GM18861 (cell line): Measurements from ENCODE around the gene PCP2.
"Not testable (repeated sequence)": the region's sequence is repeated elsewhere in the genome, so short reads cannot be mapped to it uniquely, and the experiment has no call there.

Source experiments
- ATAC-seq: cut with Tn5 transposase; IDR thresholded peaks from one replicate; pipeline ENCODE4 v1.9.1; 2021; ENCODE audit not compliant: unreplicated experiment

The PCP2 gene

DNA sequence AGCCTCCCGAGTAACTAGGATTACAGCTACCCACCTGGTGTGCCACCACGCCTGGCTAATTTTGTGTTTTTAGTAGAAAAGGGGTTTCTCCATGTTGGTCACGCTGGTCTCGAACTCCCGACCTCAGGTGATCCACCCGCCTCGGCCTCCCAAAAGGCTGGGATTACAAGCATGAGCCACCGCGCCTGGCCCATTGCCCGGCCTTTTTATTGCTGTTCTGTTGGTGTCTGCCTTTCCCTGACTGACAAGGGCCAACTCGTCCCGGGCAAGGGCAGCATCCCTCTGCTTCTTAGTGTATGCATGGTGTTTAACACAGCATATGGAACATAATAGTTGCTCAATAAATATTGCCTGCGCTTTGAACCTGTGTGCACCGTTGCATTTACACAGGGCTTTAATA is 29.1 kb upstream of the PCP2 start:
- no peak for ATAC-seq

DNA sequence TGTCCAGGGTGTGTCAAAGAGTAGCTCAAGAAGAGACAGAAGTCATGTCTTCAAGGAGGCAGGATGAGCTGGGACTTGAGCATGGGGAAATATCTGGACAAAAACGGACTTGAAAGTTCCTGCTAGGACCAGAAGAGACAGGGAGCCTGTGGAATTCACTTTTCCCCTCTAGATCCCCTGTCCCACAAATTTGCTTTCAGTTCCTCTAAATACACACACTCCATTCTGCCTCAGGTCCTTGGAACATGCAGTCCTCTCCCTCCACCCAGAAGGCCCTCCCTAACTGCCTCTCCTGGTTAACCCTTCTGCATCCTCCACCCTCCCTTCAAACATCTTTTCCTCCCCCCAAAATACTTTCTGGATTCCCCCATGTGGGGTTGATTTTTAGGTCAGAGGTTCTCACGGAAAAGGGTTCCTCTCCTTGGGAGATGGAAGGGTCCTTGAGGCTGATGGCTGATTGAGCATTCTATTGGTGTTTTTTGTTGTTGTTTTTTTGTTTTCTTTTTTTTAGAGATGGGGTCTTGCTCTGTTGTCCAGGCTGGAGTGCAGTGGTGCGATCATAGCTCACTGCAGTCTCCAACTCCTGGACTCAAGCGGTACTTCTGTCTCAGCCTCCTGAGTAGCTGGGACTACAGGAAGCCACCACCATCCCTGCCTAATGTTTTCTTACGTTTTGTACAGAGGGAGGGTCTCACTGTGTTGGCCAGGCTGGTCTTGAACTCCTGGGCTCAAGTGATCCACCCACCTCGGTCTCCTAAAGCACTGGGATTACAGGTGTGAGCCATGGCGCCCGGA is 28.4 kb upstream of the PCP2 start:
- ATAC-seq, result no peak

DNA sequence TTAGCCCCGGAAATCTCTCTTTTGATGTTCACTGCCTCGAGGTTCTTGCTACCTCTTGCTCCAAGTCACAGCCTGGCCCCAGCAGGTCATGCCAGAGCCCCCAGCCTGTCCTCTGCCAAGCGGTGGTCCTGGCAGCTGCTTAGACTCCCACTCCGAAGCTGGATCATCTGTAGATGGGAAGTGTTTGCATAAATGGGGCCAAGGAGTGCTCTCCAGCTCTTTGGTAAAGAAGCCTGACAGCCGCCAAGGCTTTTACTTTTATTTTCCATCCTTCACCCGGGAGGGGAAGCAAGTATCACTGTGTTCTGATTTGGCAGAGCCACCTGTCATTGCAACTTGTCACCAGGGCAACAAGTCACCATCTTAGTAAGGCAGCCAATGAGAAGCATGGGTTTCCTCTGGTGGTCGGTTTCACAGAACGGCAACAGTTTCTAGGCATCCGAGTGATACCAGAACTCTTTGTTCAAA is 24.7 kb upstream of the PCP2 start:
- peak; percentile 70 for ATAC-seq

DNA sequence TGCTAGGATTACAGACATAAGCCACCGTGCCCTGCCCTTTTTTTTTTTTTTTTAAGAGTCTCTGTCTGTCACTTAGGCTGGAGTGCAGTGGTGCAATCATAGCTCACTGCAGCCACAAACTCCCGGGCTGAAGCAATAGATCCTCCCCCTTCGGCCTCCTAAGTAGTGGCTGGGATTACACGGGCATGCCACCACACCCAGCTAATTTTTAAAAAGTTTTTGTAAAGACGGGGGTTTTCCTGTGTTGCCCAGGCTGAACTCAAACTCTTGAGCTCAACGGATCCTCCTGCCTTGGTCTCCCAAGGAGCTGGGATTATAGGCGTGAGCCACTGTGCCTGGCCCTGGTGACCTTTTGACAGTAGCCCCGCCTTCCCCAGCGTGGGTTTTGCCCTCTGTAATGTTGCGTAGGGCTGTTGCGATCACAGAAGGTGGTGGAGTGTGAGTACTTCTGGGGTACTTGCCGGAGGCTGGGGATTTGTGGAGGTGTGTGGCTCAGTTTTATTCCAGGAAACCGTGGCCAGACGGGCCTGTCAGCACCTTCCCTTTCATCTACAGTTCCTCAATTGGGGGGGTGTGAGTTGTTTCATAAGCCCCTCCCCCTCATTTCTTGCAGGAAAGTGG is 23.7 kb upstream of the PCP2 start:
- ATAC-seq, result no peak

DNA sequence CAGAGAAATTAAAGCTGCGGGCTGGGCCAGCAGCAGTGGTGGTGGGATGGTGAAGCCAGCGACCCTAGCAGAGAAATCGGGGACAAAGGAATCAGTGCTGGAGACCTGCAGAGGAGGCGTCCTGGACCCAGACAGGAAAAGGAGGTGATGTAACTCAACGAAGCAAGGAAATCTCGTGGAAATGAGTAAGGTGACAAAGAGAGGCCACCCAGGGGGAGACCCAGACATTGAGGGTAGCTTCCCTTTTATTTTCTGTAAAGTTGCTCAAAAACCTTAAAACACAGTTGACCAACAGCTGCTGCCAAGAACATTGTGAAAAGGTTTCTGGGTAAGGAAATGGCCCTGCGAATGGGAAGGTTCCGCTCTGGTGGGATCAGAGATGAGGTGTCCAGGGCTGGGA is 22.1 kb upstream of the PCP2 start:
- ATAC-seq, result no peak

DNA sequence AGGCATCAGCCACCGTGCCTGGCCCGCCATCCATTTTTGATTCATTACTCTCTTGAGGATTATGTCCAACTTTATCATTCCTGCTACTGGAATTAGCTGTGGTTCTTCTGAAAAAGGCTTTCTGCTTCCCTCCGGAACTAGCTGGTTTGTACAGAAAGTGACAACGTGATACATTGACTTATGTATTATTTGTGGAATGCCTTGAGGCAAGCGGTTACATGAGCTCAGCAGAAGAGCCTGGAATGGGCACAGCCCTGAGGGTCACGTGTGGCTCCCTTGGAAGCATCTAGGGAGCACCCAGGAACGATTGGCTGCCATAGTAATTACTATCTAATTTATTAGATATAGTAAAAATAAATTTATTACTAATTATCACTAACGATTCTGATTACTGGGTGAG is 20.9 kb upstream of the PCP2 start:
- ATAC-seq, result no peak

DNA sequence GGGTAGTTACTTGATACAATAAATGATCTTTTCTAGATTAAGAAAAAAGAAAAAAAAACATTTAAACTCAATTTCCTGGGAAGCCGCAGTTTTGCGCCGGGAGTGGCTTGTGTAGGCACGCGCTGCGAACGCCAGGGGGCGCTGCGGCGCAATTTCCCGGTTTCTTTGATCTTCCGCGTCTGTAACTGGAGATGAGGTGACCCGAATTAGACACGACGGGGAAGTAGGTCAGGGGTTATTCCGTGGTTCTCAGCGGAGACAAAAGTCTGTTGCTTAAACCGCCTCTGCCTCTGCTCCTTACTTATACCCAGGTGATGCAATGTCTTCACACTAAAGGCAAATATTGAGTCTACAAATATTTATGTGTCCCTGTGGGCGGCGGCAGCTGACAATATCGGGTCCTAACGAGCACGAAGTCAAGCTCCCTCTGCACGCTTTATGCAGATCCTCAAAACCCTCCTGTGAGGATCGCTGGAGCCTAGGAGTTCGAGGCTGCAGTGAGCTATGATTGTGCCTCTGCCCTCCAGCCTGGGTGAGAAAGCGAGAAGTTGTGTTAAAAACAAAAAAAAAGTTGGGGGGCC is 18.6 kb upstream of the PCP2 start:
- no peak for ATAC-seq

DNA sequence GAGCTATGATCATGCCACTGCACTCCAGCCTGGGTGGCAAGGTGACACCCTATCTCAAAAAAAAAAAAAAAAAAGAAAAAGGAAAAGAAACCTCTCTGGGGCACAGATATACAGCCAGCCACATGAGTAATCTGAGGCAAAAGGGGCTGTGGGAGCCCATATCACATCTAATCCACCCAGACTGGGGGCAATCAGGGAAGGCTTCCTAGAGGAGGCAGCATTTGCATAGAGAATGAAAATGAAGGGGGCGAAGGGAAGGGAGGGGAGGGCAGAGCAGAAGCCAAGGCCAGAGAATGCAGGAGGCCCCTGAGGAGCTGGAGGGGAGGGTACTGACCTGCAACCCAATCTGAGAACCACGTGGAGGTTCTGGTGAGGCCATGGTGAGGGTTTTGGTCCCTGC is 16.6 kb upstream of the PCP2 start:
- ATAC-seq, result no peak

DNA sequence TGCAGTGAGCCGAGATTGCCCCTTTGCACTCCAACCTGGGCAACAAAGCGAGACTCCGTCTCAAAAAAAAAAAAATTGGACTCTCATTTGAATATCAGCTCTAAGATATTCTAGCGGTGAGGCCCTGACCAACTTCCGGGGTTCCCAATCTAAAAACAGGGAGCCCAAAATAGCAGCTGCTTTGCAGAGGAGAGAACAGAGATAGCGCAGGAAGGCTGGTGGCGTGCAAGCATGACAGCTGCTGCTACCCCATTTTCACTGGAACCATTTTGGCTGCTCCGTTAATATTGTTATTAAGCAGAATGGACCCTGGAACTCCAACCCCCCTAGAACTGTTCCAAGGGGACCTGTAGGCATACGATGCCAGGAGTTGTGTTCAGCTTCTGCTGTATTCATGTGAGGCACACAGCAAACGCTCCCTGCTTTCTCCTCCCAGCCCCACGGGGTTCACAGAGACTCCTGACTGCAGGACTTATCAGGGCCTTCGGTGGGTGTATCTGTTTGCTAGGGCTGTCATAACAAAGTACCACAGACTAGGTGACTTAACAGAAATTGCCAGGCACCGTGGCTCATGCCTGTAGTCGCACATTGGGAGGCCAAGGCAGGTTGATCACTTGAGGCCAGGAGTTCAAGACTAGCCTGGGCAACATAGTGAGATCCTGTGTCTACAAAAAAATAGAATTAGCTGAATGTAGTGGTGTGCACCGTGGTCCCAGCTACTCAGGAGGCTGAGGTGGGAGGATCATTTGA is 14.9 kb upstream of the PCP2 start:
- ATAC-seq, result no peak

DNA sequence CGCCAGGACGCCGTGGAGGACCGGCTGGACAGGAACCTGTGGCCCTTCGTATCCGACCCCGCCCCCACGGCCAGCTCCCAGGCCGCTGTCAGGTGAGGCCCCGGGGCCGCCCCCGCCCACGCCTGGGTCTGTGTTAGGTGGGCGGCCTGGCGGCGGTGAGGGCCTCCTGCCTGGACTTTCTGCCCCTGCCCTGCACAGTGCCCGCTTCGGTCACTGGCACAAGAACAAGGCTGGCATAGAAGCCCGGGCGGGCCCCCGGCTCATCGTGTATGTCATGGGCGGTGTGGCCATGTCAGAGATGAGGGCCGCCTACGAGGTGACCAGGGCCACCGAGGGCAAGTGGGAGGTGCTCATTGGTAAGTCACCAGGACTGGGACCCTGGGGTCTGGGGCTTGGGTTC is 13.6 kb upstream of the PCP2 start:
- no peak for ATAC-seq

DNA sequence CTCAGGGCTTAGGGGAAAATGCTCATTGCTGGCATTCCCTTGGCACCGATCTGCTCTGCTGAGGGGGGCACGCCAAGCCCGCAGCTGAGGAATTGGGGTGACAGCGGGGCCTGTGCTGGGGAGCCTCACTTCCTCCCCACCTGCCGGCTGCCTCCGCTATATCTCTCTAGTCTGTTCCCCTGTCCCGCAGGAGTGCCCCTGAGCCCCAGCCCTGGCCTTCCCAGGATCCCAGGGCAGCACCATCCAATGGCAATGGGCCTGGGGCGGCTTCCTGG is 12.8 kb upstream of the PCP2 start:
- no peak for ATAC-seq

DNA sequence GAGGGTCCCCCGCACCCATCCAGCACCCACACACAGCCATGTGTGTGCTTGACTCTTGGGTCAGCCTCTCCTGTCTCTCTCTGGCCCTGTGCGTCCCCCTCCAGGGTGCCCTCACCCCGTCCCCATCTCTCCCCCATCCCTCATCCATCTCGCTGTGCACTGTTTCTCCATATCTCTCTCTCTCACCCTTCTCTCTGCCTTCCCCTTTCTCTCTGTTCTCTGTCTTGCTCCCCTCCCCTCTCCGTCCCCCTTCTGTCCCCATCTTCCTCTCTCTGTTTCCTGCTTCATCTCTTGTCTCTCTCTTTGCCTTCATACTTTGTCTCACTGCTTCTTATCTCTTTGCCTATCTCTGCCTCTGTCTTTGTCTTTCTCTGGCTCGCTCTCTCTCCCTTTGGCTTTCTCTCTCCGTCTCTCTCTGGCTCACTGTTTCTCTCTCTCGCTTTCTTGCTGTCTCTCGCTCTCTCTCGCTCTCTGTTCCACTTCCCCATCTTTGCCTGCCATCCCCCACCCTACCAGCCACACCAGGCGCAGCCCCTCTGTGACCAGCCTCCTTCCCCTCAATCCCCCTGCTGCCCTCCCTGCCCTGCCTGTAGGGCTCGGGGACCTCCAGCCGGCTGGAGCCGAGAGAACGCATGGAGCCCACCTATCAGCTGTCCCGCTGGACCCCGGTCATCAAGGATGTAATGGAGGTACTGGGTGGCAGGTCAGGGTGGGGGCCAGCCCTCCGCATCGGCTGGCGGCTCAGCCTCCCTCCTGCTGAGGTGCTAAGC is 12.3 kb upstream of the PCP2 start:
- ATAC-seq, result no peak

DNA sequence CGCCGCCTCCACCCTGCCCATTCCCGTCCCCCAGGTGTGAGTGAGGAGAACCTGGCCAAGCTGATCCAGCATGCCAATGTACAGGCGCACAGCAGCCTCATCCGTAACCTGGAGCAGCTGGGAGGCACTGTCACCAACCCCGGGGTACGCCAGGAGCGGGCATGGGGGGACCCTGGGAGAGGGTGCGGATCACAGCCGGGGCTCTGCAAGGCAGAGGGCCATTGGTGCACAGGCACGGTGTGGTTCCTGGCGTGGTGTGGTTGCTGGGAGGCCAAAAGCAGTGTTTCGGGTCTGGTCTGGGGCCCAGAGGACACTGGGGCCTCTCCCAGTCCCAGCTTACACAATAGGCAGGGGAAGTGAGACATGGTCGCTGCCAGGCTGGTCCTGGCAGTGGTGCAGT is 11.6 kb upstream of the PCP2 start:
- ATAC-seq, result no peak

DNA sequence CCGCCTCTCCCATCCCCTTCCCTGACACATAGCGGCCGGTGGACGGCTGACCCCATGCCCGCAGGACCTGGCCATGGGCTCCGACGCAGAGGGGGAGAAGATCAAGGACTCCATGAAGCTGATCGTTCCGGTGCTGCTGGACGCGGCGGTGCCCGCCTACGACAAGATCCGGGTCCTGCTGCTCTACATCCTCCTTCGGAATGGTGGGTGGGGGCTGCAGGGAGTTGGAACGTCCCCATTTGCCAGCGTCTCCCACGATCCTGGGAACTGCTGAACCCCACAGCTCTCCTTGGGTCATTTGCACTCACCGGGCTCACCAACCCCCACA is 11.0 kb upstream of the PCP2 start:
- no peak for ATAC-seq

DNA sequence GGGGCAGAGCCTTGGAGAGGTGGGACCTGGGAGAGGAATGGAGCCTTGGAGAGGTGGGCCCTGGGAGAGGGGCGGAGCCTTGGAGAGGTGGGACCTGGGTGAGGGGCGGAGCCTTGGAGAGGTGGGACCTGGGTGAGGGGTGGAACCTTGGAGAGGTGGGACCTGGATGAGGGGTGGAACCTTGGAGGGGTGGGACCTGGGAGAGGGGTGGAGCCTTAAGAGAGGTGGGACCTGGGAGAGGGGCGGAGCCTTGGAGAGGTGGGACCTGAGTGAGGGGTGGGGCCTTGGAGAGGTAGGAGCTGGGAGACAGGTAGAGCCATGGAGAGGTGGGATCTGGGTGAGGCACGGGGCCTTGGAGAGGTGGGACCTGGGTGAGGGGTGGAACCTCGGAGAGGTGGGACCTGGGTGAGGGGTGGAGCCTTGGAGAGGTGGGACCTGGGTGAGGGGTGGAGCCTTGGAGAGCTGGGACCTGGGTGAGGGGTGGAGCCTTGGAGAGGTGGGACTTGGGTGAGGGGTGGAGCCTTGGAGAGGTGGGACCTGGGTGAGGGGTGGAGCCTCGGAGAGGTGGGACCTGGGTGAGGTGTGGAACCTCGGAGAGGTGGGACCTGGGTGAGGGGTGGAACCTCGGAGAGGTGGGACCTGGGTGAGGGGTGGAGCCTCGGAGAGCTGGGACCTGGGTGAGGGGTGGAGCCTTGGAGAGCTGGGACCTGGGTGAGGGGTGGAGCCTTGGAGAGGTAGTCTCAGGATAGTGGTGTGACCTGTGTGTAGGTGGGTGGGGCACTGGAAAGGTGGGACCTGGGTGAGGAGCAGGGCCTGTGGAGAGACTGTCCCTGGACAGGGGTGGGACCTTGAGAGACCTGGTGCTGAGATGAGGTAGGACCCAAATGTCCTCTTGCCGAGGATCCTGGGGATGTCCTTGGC is 10.4 kb upstream of the PCP2 start:
- not testable (repeated sequence) for ATAC-seq

DNA sequence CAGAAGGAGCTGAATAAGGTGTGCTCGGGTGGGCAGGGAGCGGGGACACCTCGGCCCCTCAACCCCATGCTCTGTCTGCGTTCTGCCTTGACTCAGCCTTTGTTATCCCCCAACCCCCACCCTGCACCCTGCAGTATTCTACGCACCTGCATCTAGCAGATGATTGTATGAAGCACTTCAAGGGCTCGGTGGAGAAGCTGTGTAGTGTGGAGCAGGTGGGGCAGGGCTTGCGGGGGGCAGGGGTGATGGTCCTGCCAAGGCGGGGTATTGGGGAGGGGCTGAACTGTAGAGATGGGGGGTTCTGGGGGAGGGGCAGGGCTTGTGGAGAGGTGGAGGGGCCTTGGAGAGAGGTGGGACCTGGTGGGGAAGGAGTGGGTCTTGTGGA is 9.5 kb upstream of the PCP2 start:
- ATAC-seq, result no peak

DNA sequence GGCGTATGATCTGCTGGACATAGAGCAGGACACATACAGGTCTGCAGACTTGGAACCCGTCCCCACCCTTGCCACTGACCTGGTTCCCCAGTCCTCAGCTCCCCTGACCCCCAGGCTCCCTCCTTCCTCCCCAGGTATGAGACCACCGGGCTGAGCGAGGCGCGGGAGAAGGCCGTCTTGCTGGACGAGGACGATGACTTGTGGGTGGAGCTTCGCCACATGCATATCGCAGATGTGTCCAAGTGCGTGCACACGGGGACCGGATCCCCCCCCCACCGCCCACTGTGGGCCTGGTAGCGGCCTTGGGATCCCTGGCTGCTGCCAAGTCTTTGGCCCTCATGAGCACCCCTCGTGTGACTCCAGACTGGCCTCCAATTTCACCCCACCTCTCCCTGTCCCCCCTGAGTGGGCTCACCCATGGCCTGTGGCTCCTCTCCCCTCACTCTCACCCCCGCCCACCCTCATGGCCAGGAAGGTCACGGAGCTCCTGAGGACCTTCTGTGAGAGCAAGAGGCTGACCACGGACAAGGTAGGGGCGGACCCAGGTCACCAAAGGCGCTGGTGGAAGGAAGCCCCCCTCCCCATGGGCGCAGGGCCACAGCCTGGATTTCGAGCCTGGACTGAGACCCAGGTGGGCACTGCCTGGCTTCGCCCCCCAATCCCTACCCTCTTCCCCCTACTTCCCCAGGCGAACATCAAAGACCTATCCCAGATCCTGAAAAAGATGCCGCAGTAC is 8.9 kb upstream of the PCP2 start:
- no peak for ATAC-seq

DNA sequence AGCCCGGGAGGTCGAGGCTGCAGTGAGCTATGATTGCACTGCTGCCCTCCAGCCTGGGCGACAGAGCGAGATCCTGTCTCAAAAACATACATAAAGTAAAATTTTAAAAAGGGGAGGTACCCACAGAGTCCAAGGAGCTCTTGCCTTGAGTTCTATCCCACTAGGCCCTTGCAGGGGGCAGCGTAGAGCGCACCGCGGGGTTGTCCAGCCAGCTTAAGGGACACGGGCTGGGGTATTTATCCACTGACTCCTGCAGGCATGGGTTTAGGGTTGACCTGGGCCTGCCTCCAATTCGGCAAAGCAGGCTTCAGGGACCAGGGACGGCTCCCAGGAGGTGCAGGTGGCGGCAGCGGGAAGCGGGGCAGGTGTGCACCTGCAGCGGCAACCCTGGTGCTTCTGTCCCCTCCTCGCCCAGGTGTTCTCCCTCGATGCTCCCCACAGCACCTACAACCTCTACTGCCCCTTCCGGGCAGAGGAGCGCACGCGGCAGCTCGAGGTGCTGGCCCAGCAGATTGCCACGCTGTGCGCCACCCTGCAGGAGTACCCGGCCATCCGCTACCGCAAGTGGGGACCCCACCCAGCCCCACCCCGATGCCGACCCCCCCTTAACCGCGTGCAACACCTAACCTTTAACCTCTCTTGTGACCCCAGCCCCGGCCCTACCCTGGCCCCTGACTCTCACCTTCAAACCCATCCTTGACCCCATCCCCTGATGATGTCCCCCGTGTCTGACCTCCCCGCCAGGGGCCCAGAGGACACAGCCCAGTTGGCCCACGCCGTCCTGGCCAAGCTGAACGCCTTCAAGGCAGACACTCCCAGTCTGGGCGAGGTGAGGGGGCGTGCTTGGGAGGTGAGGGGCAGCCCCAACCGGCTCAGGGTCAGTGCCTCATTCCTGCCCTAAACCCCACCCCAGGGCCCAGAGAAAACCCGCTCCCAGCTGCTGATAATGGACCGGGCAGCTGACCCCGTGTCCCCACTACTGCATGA is 8.1 kb upstream of the PCP2 start:
- no peak for ATAC-seq
